Measurements from ENCODE around the gene FOXI3. TPM values are rescaled to one million over a fixed set of nuclear protein-coding genes. Genes with fewer than 3 reads are reported as not detected.

The FOXI3 gene
- total RNA-seq = not detected

- no peaks in the 10 kb centered on the region for H3K36me3 ChIP-seq (ENCODE audit: control insufficient read depth in 3 of 3, insufficient read depth in 3 of 3, low read length in 3 of 3)
- no peak within 1 kb of the TSS for H3K9ac ChIP-seq (ENCODE audit: low read depth in 1 of 3, low read length in 3 of 3)
- no peaks in the 10 kb centered on the region for H3K9me3 ChIP-seq (ENCODE audit: control insufficient read depth in 3 of 3, low read length in 3 of 3)
- H3K4me1 ChIP-seq (ENCODE audit: control insufficient read depth in 3 of 3, insufficient read depth in 3 of 3, low read length in 3 of 3) = peaks cover 0 to 4% (median 2%) of the 10 kb centered on the region in 3 donors
- peaks cover 41 to 54% (median 49%) of the 10 kb centered on the region in 3 donors for H3K27me3 ChIP-seq (ENCODE audit: control insufficient read depth in 3 of 3, insufficient read depth in 3 of 3, low read length in 3 of 3)
- no peak within 1 kb of the TSS for H3K27ac ChIP-seq (ENCODE audit: low read depth, low read length)
- peak within 1 kb of the TSS in 1 of 3 donors; percentile 14 for H3K4me3 ChIP-seq (ENCODE audit: low read length in 3 of 3)
Observed at GRCh38 chr2:88452565-88452905, at the start of gene FOXI3. TSS of gene FOXI3 (minus strand) at chr2:88452693. CDS start at chr2:88452535, 158 bp downstream.

GRCh38 chr2:88500691-88501090, 48.2 kb upstream of the FOXI3 start:
- H3K4me1 ChIP-seq (ENCODE audit: control insufficient read depth in 3 of 3, insufficient read depth in 3 of 3, low read length in 3 of 3) = no peaks in the 10 kb centered on the region
- H3K9me3 ChIP-seq (ENCODE audit: control insufficient read depth in 3 of 3, low read length in 3 of 3) = peaks cover 0 to 4% (median 0%) of the 10 kb centered on the region in 3 donors
- H3K36me3 ChIP-seq (ENCODE audit: control insufficient read depth in 3 of 3, insufficient read depth in 3 of 3, low read length in 3 of 3) = no peaks in the 10 kb centered on the region
- no peak overlapping the region for H3K9ac ChIP-seq (ENCODE audit: low read depth in 1 of 3, low read length in 3 of 3)
- H3K27me3 ChIP-seq (ENCODE audit: control insufficient read depth in 3 of 3, insufficient read depth in 3 of 3, low read length in 3 of 3) = peaks cover 0 to 2% (median 0%) of the 10 kb centered on the region in 3 donors
- no peak overlapping the region for H3K27ac ChIP-seq (ENCODE audit: low read depth, low read length)
- no peak overlapping the region for H3K4me3 ChIP-seq (ENCODE audit: low read length in 3 of 3)

GRCh38 chr2:88499204-88499603, 46.7 kb upstream of the FOXI3 start:
- Histone ChIP-seq H3K9me3 (ENCODE audit: control insufficient read depth in 3 of 3, low read length in 3 of 3) (peaks cover 0 to 4% (median 0%) of the 10 kb centered on the region in 3 donors), H3K4me3 (ENCODE audit: low read length in 3 of 3) (no peak overlapping the region), H3K27me3 (ENCODE audit: control insufficient read depth in 3 of 3, insufficient read depth in 3 of 3, low read length in 3 of 3) (peaks cover 0 to 3% (median 2%) of the 10 kb centered on the region in 3 donors), H3K27ac (ENCODE audit: low read depth, low read length) (no peak overlapping the region), H3K36me3 (ENCODE audit: control insufficient read depth in 3 of 3, insufficient read depth in 3 of 3, low read length in 3 of 3) (no peaks in the 10 kb centered on the region), H3K4me1 (ENCODE audit: control insufficient read depth in 3 of 3, insufficient read depth in 3 of 3, low read length in 3 of 3) (no peaks in the 10 kb centered on the region), H3K9ac (ENCODE audit: low read depth in 1 of 3, low read length in 3 of 3) (no peak overlapping the region)

GRCh38 chr2:88493481-88493880, 41.0 kb upstream of the FOXI3 start:
- Histone ChIP-seq H3K27ac (ENCODE audit: low read depth, low read length) (no peak overlapping the region), H3K9ac (ENCODE audit: low read depth in 1 of 3, low read length in 3 of 3) (no peak overlapping the region), H3K9me3 (ENCODE audit: control insufficient read depth in 3 of 3, low read length in 3 of 3) (no peaks in the 10 kb centered on the region), H3K27me3 (ENCODE audit: control insufficient read depth in 3 of 3, insufficient read depth in 3 of 3, low read length in 3 of 3) (peaks cover 0 to 3% (median 2%) of the 10 kb centered on the region in 3 donors), H3K4me3 (ENCODE audit: low read length in 3 of 3) (no peak overlapping the region), H3K36me3 (ENCODE audit: control insufficient read depth in 3 of 3, insufficient read depth in 3 of 3, low read length in 3 of 3) (no peaks in the 10 kb centered on the region), H3K4me1 (ENCODE audit: control insufficient read depth in 3 of 3, insufficient read depth in 3 of 3, low read length in 3 of 3) (no peaks in the 10 kb centered on the region)

GRCh38 chr2:88492002-88492401, 39.5 kb upstream of the FOXI3 start:
- no peak overlapping the region for H3K4me3 ChIP-seq (ENCODE audit: low read length in 3 of 3)
- peaks cover 0 to 3% (median 0%) of the 10 kb centered on the region in 3 donors for H3K27me3 ChIP-seq (ENCODE audit: control insufficient read depth in 3 of 3, insufficient read depth in 3 of 3, low read length in 3 of 3)
- H3K36me3 ChIP-seq (ENCODE audit: control insufficient read depth in 3 of 3, insufficient read depth in 3 of 3, low read length in 3 of 3) = no peaks in the 10 kb centered on the region
- no peak overlapping the region for H3K27ac ChIP-seq (ENCODE audit: low read depth, low read length)
- no peaks in the 10 kb centered on the region for H3K9me3 ChIP-seq (ENCODE audit: control insufficient read depth in 3 of 3, low read length in 3 of 3)
- H3K9ac ChIP-seq (ENCODE audit: low read depth in 1 of 3, low read length in 3 of 3) = no peak overlapping the region
- H3K4me1 ChIP-seq (ENCODE audit: control insufficient read depth in 3 of 3, insufficient read depth in 3 of 3, low read length in 3 of 3) = no peaks in the 10 kb centered on the region

- no peaks in the 10 kb centered on the region for H3K27me3 ChIP-seq (ENCODE audit: control insufficient read depth in 3 of 3, insufficient read depth in 3 of 3, low read length in 3 of 3)
- H3K4me1 ChIP-seq (ENCODE audit: control insufficient read depth in 3 of 3, insufficient read depth in 3 of 3, low read length in 3 of 3) = no peaks in the 10 kb centered on the region
- H3K36me3 ChIP-seq (ENCODE audit: control insufficient read depth in 3 of 3, insufficient read depth in 3 of 3, low read length in 3 of 3) = no peaks in the 10 kb centered on the region
- no peaks in the 10 kb centered on the region for H3K9me3 ChIP-seq (ENCODE audit: control insufficient read depth in 3 of 3, low read length in 3 of 3)
- H3K9ac ChIP-seq (ENCODE audit: low read depth in 1 of 3, low read length in 3 of 3) = no peak overlapping the region
- H3K4me3 ChIP-seq (ENCODE audit: low read length in 3 of 3) = no peak overlapping the region
- no peak overlapping the region for H3K27ac ChIP-seq (ENCODE audit: low read depth, low read length)
Observed at GRCh38 chr2:88489181-88489580, 36.7 kb upstream of the FOXI3 start.

GRCh38 chr2:88483200-88483599, 30.7 kb upstream of the FOXI3 start:
- Histone ChIP-seq H3K36me3 (ENCODE audit: control insufficient read depth in 3 of 3, insufficient read depth in 3 of 3, low read length in 3 of 3) (no peaks in the 10 kb centered on the region), H3K27ac (ENCODE audit: low read depth, low read length) (no peak overlapping the region), H3K27me3 (ENCODE audit: control insufficient read depth in 3 of 3, insufficient read depth in 3 of 3, low read length in 3 of 3) (peaks cover 0 to 5% (median 0%) of the 10 kb centered on the region in 3 donors), H3K9me3 (ENCODE audit: control insufficient read depth in 3 of 3, low read length in 3 of 3) (no peaks in the 10 kb centered on the region), H3K9ac (ENCODE audit: low read depth in 1 of 3, low read length in 3 of 3) (no peak overlapping the region), H3K4me1 (ENCODE audit: control insufficient read depth in 3 of 3, insufficient read depth in 3 of 3, low read length in 3 of 3) (no peaks in the 10 kb centered on the region), H3K4me3 (ENCODE audit: low read length in 3 of 3) (no peak overlapping the region)

GRCh38 chr2:88481691-88482336, 29.3 kb upstream of the FOXI3 start:
- no peaks in the 10 kb centered on the region for H3K36me3 ChIP-seq (ENCODE audit: control insufficient read depth in 3 of 3, insufficient read depth in 3 of 3, low read length in 3 of 3)
- H3K27me3 ChIP-seq (ENCODE audit: control insufficient read depth in 3 of 3, insufficient read depth in 3 of 3, low read length in 3 of 3) = peaks cover 0 to 5% (median 0%) of the 10 kb centered on the region in 3 donors
- no peaks in the 10 kb centered on the region for H3K9me3 ChIP-seq (ENCODE audit: control insufficient read depth in 3 of 3, low read length in 3 of 3)
- H3K9ac ChIP-seq (ENCODE audit: low read depth in 1 of 3, low read length in 3 of 3) = no peak overlapping the region
- H3K4me1 ChIP-seq (ENCODE audit: control insufficient read depth in 3 of 3, insufficient read depth in 3 of 3, low read length in 3 of 3) = no peaks in the 10 kb centered on the region
- no peak overlapping the region for H3K27ac ChIP-seq (ENCODE audit: low read depth, low read length)
- H3K4me3 ChIP-seq (ENCODE audit: low read length in 3 of 3) = no peak overlapping the region

GRCh38 chr2:88472811-88473210, 20.3 kb upstream of the FOXI3 start:
- H3K27ac ChIP-seq (ENCODE audit: low read depth, low read length) = no peak overlapping the region
- no peak overlapping the region for H3K9ac ChIP-seq (ENCODE audit: low read depth in 1 of 3, low read length in 3 of 3)
- no peaks in the 10 kb centered on the region for H3K9me3 ChIP-seq (ENCODE audit: control insufficient read depth in 3 of 3, low read length in 3 of 3)
- H3K36me3 ChIP-seq (ENCODE audit: control insufficient read depth in 3 of 3, insufficient read depth in 3 of 3, low read length in 3 of 3) = no peaks in the 10 kb centered on the region
- H3K4me3 ChIP-seq (ENCODE audit: low read length in 3 of 3) = no peak overlapping the region
- H3K4me1 ChIP-seq (ENCODE audit: control insufficient read depth in 3 of 3, insufficient read depth in 3 of 3, low read length in 3 of 3) = no peaks in the 10 kb centered on the region
- H3K27me3 ChIP-seq (ENCODE audit: control insufficient read depth in 3 of 3, insufficient read depth in 3 of 3, low read length in 3 of 3) = peaks cover 0 to 8% (median 0%) of the 10 kb centered on the region in 3 donors

- H3K9me3 ChIP-seq (ENCODE audit: control insufficient read depth in 3 of 3, low read length in 3 of 3) = no peaks in the 10 kb centered on the region
- no peak overlapping the region for H3K9ac ChIP-seq (ENCODE audit: low read depth in 1 of 3, low read length in 3 of 3)
- no peak overlapping the region for H3K27ac ChIP-seq (ENCODE audit: low read depth, low read length)
- H3K36me3 ChIP-seq (ENCODE audit: control insufficient read depth in 3 of 3, insufficient read depth in 3 of 3, low read length in 3 of 3) = no peaks in the 10 kb centered on the region
- H3K4me3 ChIP-seq (ENCODE audit: low read length in 3 of 3) = no peak overlapping the region
- no peaks in the 10 kb centered on the region for H3K4me1 ChIP-seq (ENCODE audit: control insufficient read depth in 3 of 3, insufficient read depth in 3 of 3, low read length in 3 of 3)
- H3K27me3 ChIP-seq (ENCODE audit: control insufficient read depth in 3 of 3, insufficient read depth in 3 of 3, low read length in 3 of 3) = peaks cover 0 to 8% (median 0%) of the 10 kb centered on the region in 3 donors
Observed at GRCh38 chr2:88471083-88471942, 18.8 kb upstream of the FOXI3 start.
